HG02852 (cell line): Measurements from ENCODE around the gene KLK12.
"Not testable (repeated sequence)": the region's sequence is repeated elsewhere in the genome, so short reads cannot be mapped to it uniquely, and the experiment has no call there.

Source experiments
- ATAC-seq: cut with Tn5 transposase; IDR thresholded peaks from one replicate; pipeline ENCODE4 v1.9.1; 2021; ENCODE audit warnings: mild to moderate bottlenecking, moderate library complexity; ENCODE audit not compliant: unreplicated experiment

Gene KLK12

GRCh38 chr19:51016798-51017683 lies 17.8 kb downstream of the KLK12 start:
- no peak for ATAC-seq

GRCh38 chr19:51015691-51016267 lies 19.0 kb downstream of the KLK12 start:
- no peak for ATAC-seq

- ATAC-seq, result no peak
Measured at GRCh38 chr19:51014242-51014641, 20.6 kb downstream of the KLK12 start.

- no peak for ATAC-seq
Measured at GRCh38 chr19:51012661-51013190, 22.1 kb downstream of the KLK12 start.

- ATAC-seq, result no peak
Measured at GRCh38 chr19:51010066-51010795, 24.6 kb downstream of the KLK12 start.

GRCh38 chr19:51009061-51009891 lies 25.5 kb downstream of the KLK12 start:
- ATAC-seq, result no peak

- ATAC-seq, result no peak
Measured at GRCh38 chr19:51007488-51007887, 27.3 kb downstream of the KLK12 start.

GRCh38 chr19:51006406-51006805 lies 28.4 kb downstream of the KLK12 start:
- no peak for ATAC-seq

- ATAC-seq, result no peak
Measured at GRCh38 chr19:51005248-51005647, 29.6 kb downstream of the KLK12 start.

GRCh38 chr19:51003316-51003715 lies 31.5 kb downstream of the KLK12 start:
- no peak for ATAC-seq

- no peak for ATAC-seq
Measured at GRCh38 chr19:51002542-51003311, 32.1 kb downstream of the KLK12 start.

- ATAC-seq, result no peak
Measured at GRCh38 chr19:51002089-51002532, 32.7 kb downstream of the KLK12 start.

GRCh38 chr19:51001515-51001914 lies 33.3 kb downstream of the KLK12 start, which contains the start of gene KLK8:
KLK8 (minus strand) TSS chr19:51001604; CDS start chr19:51001167, 437 bp downstream.
- no peak for ATAC-seq

GRCh38 chr19:51000981-51001380 lies 33.8 kb downstream of the KLK12 start:
- ATAC-seq, result no peak

- no peak for ATAC-seq
Measured at GRCh38 chr19:51000426-51000825, 34.4 kb downstream of the KLK12 start.

- ATAC-seq, result no peak
Measured at GRCh38 chr19:50998686-50999085, 36.1 kb downstream of the KLK12 start.

GRCh38 chr19:50998061-50998460 lies 36.7 kb downstream of the KLK12 start:
- ATAC-seq, result no peak

- no peak for ATAC-seq
Measured at GRCh38 chr19:50994129-50994528, 40.7 kb downstream of the KLK12 start.

GRCh38 chr19:50992666-50993035 lies 42.2 kb downstream of the KLK12 start:
- no peak for ATAC-seq

- ATAC-seq, result not testable (repeated sequence)
Measured at GRCh38 chr19:50984416-50984815, 50.4 kb downstream of the KLK12 start.
